ENCODE measurements around the gene CPAMD8. TPM values are rescaled to one million over a fixed set of nuclear protein-coding genes. Genes with fewer than 3 reads are reported as not detected.

The CPAMD8 gene
- total and polyA plus RNA-seq, 2 donors (not counting 1 experiment from before 2014, with no cell fraction given): 0.14 to 1.7 TPM

GRCh38 chr19:17054746-17055145 lies 28.1 kb upstream of the CPAMD8 start:
- no peak overlapping the region for H3K9ac ChIP-seq (ENCODE audit: insufficient read depth, low read length)
- no peaks in the 10 kb centered on the region for H3K79me2 ChIP-seq (ENCODE audit: control insufficient read depth, insufficient read depth, low read length)
- no peak for DNase-seq (ENCODE audit: low read depth in 2 of 2)
- H3K4me1 ChIP-seq (ENCODE audit: control insufficient read depth, extremely low read depth, insufficient read depth, low read length): no peaks in the 10 kb centered on the region
- H3K9me3 ChIP-seq (ENCODE audit: control insufficient read depth, insufficient read depth, low read depth, low read length): no peaks in the 10 kb centered on the region
- H4K20me1 ChIP-seq (ENCODE audit: control insufficient read depth, extremely low read depth, insufficient read depth, low read length): no peaks in the 10 kb centered on the region
- H2AFZ ChIP-seq (ENCODE audit: low read length): no peak overlapping the region
- no peak overlapping the region for H3K27ac ChIP-seq (ENCODE audit: insufficient read depth, low read length)
- H3K4me2 ChIP-seq (ENCODE audit: extremely low read depth, insufficient read depth, low read length): no peak overlapping the region
- H3K27me3 ChIP-seq (ENCODE audit: control insufficient read depth, insufficient read depth, low read length): no peaks in the 10 kb centered on the region
- H3K4me3 ChIP-seq (replicated peaks in 1 of 4; ENCODE audit: control extremely low read depth in 1 of 4, insufficient read depth in 1 of 4, low read depth in 3 of 4, low read length in 4 of 4): no peak overlapping the region
- peaks cover 7% of the 10 kb centered on the region for H3K36me3 ChIP-seq (ENCODE audit: control insufficient read depth, insufficient read depth, low read length)
- no peak for TF ChIP-seq EZH2 (IDR thresholded peaks at IDR 0.05; ENCODE audit: low read length, missing control alignments)
- TF ChIP-seq CTCF (conservative IDR thresholded peaks at IDR 0.05 in 1 of 2, IDR thresholded peaks at IDR 0.05 in 1 of 2; ENCODE audit: low read depth in 1 of 2, low read length in 2 of 2): no peak

- H3K36me3 ChIP-seq (ENCODE audit: control insufficient read depth, insufficient read depth, low read length): peaks cover 5% of the 10 kb centered on the region
- H3K27me3 ChIP-seq (ENCODE audit: control insufficient read depth, insufficient read depth, low read length): no peaks in the 10 kb centered on the region
- no peaks in the 10 kb centered on the region for H3K79me2 ChIP-seq (ENCODE audit: control insufficient read depth, insufficient read depth, low read length)
- H3K9ac ChIP-seq (ENCODE audit: insufficient read depth, low read length): no peak overlapping the region
- no peak overlapping the region for H3K4me2 ChIP-seq (ENCODE audit: extremely low read depth, insufficient read depth, low read length)
- H3K4me3 ChIP-seq (replicated peaks in 1 of 4; ENCODE audit: control extremely low read depth in 1 of 4, insufficient read depth in 1 of 4, low read depth in 3 of 4, low read length in 4 of 4): no peak overlapping the region
- no peaks in the 10 kb centered on the region for H3K9me3 ChIP-seq (ENCODE audit: control insufficient read depth, insufficient read depth, low read depth, low read length)
- no peaks in the 10 kb centered on the region for H4K20me1 ChIP-seq (ENCODE audit: control insufficient read depth, extremely low read depth, insufficient read depth, low read length)
- H2AFZ ChIP-seq (ENCODE audit: low read length): no peak overlapping the region
- H3K27ac ChIP-seq (ENCODE audit: insufficient read depth, low read length): no peak overlapping the region
- DNase-seq (ENCODE audit: low read depth in 2 of 2): peak; percentile 44 to 67
- TF ChIP-seq EZH2 (IDR thresholded peaks at IDR 0.05; ENCODE audit: low read length, missing control alignments) (no peak), CTCF (conservative IDR thresholded peaks at IDR 0.05 in 1 of 2, IDR thresholded peaks at IDR 0.05 in 1 of 2; ENCODE audit: low read depth in 1 of 2, low read length in 2 of 2) (peak; percentile 54 to 61)
- no peaks in the 10 kb centered on the region for H3K4me1 ChIP-seq (ENCODE audit: control insufficient read depth, extremely low read depth, insufficient read depth, low read length)
Measured at GRCh38 chr19:17052439-17052838, 25.8 kb upstream of the CPAMD8 start.

- no peaks in the 10 kb centered on the region for H3K9me3 ChIP-seq (ENCODE audit: control insufficient read depth, insufficient read depth, low read depth, low read length)
- H3K9ac ChIP-seq (ENCODE audit: insufficient read depth, low read length): no peak overlapping the region
- no peak overlapping the region for H3K4me3 ChIP-seq (replicated peaks in 1 of 4; ENCODE audit: control extremely low read depth in 1 of 4, insufficient read depth in 1 of 4, low read depth in 3 of 4, low read length in 4 of 4)
- no peak overlapping the region for H3K27ac ChIP-seq (ENCODE audit: insufficient read depth, low read length)
- TF ChIP-seq CTCF (conservative IDR thresholded peaks at IDR 0.05 in 1 of 2, IDR thresholded peaks at IDR 0.05 in 1 of 2; ENCODE audit: low read depth in 1 of 2, low read length in 2 of 2): no peak
- TF ChIP-seq EZH2 (IDR thresholded peaks at IDR 0.05; ENCODE audit: low read length, missing control alignments): no peak
- H3K27me3 ChIP-seq (ENCODE audit: control insufficient read depth, insufficient read depth, low read length): no peaks in the 10 kb centered on the region
- H3K4me1 ChIP-seq (ENCODE audit: control insufficient read depth, extremely low read depth, insufficient read depth, low read length): no peaks in the 10 kb centered on the region
- H3K36me3 ChIP-seq (ENCODE audit: control insufficient read depth, insufficient read depth, low read length): peaks cover 3% of the 10 kb centered on the region
- H2AFZ ChIP-seq (ENCODE audit: low read length): no peak overlapping the region
- peak; percentile 63 to 77 for DNase-seq (ENCODE audit: low read depth in 2 of 2)
- H3K4me2 ChIP-seq (ENCODE audit: extremely low read depth, insufficient read depth, low read length): no peak overlapping the region
- no peaks in the 10 kb centered on the region for H4K20me1 ChIP-seq (ENCODE audit: control insufficient read depth, extremely low read depth, insufficient read depth, low read length)
- no peaks in the 10 kb centered on the region for H3K79me2 ChIP-seq (ENCODE audit: control insufficient read depth, insufficient read depth, low read length)
Measured at GRCh38 chr19:17049711-17050280, 23.2 kb upstream of the CPAMD8 start.

All from fibroblast of lung (primary cell).